Epithelial cell of prostate (primary cell): ENCODE data around the gene SNURF.
"Not testable (repeated sequence)": the region's sequence is repeated elsewhere in the genome, so short reads cannot be mapped to it uniquely, and the experiment has no call there.

Source experiments
- DNase-seq: peaks from one replicate; pipeline ENCODE4 v3.0.0-alpha.2; 2011; ENCODE audit warnings: low read depth, low spot score
- H3K27ac ChIP-seq: fragments of 450-650 bp; 2 replicates; pipeline ENCODE4 v1.5.1; 2017; ENCODE audit warnings: mild to moderate bottlenecking

Gene SNURF

GRCh38 chr15:24966364-24967103 is 11.7 kb downstream of the SNURF start:
- no peak for DNase-seq
- peak overlapping the region; percentile 72 for H3K27ac ChIP-seq

- H3K27ac ChIP-seq = no peak overlapping the region
- no peak for DNase-seq
Observed at GRCh38 chr15:24971052-24971451, 16.3 kb downstream of the SNURF start.

- no peak overlapping the region for H3K27ac ChIP-seq
- DNase-seq = no peak
Observed at GRCh38 chr15:24971772-24972171, 17.0 kb downstream of the SNURF start.

GRCh38 chr15:24972707-24973106 is 17.9 kb downstream of the SNURF start:
- not testable (repeated sequence) for DNase-seq, H3K27ac ChIP-seq

GRCh38 chr15:24976932-24977331 is 22.1 kb downstream of the SNURF start:
- H3K27ac ChIP-seq = no peak overlapping the region
- no peak for DNase-seq

- no peak for DNase-seq
- no peak overlapping the region for H3K27ac ChIP-seq
Observed at GRCh38 chr15:24977686-24978085, 22.9 kb downstream of the SNURF start.

GRCh38 chr15:24985224-24985623 is 30.4 kb downstream of the SNURF start:
- peak overlapping the region; percentile 2 for H3K27ac ChIP-seq
- peak; percentile 48 for DNase-seq

GRCh38 chr15:24986653-24987052 is 31.9 kb downstream of the SNURF start:
- H3K27ac ChIP-seq = no peak overlapping the region
- no peak for DNase-seq
